Activated gamma-delta T cell treated with Interleukin-2 at 50 U/mL for 16 hours (primary cell): ENCODE data around the gene RGCC.
"Not testable (repeated sequence)": the region's sequence is repeated elsewhere in the genome, so short reads cannot be mapped to it uniquely, and the experiment has no call there.

ENCODE experiments used
- DNase-seq: peaks from one replicate; pipeline ENCODE4 v3.0.0-alpha.2; 2020

RGCC gene

GRCh38 chr13:41456768-41457588 lies at the start of gene RGCC:
Gene RGCC, plus strand, starts transcription at chr13:41457550. Its CDS starts 158 bp downstream, at chr13:41457708.
- DNase-seq = peak; percentile 83

DNA sequence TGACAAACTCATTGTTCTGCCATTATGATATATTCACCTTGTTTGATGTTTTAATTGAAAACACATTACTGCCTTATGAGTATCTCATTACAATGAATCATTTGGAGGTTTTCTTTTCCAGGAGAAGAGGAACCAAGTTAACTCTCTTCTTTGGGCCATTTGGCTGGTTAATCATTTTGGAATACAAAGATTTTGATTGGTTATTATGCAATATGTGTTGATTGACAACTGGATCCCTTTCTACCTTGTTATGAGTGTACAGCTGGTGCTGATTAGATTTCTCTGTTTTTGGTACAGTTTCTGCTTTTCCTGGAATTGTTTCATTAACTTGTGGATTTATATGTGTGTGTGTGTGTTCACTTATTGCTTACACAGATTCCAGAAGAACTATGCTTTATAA lies 49.2 kb upstream of the RGCC start:
- no peak for DNase-seq

GRCh38 chr13:41408746-41409145 lies 48.6 kb upstream of the RGCC start:
- DNase-seq = no peak

- no peak for DNase-seq
Measured at GRCh38 chr13:41409611-41410010, 47.7 kb upstream of the RGCC start.

DNA sequence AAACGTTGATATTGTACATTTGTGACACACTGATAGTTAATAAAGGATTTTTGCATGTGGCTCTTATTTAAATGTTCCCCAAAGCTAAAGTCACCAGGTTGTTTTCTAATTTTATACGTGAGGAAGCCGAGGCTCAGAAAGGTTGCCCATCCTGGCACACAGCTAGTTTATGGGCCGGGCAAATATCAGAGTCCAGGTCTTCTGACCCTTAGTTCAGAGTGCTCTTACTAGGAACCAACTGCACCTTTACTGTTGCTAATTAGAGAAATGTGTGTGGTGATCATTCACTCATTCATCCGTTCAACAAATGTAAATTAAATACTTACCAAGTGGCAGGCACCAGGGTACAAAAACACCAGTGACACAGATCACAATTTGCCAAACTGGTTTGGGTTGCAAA lies 46.3 kb upstream of the RGCC start:
- DNase-seq = no peak

- no peak for DNase-seq
Measured at GRCh38 chr13:41411522-41411921, 45.8 kb upstream of the RGCC start.

GRCh38 chr13:41413872-41414271 lies 43.5 kb upstream of the RGCC start:
- DNase-seq = no peak

DNA sequence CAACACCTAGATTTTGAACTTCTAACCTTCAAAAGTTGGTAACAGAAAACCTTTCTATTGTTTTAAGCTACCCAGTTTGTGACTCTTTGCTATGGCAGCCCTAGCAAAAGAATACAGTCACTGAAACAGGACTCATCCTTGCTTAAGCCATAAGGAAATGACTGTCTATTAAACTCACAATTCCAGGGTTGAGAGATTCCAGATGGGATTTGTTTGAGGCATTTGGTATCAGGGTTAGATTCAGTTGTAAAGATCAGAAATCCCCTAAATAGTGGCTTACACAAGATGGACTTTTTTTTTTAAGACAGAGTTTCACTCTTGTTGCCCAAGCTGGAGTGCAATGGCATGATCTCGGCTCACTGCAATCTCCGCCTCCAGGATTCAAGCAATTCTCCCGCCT lies 41.1 kb upstream of the RGCC start:
- no peak for DNase-seq

- DNase-seq = no peak
Measured at GRCh38 chr13:41418027-41418426, 39.3 kb upstream of the RGCC start.

DNA sequence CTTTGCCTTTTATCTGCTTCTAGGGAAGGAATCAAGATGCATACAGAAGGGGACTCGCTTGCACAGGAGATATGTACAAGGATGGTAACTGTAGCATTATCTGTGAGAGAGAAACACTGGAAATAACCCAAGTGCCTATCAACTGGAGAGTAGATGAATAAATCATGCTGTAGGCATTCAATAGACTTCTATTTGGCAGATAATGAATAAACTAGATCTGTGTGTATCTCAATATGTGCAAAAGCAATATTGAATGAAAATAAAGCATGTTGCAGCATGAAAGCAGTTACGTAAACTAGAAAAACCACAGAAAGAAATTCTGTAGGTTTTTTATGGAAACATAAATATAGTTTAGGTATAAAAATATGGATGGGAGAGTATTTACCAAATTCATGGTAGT lies 38.6 kb upstream of the RGCC start:
- DNase-seq = no peak

- no peak for DNase-seq
Measured at GRCh38 chr13:41419206-41419605, 38.1 kb upstream of the RGCC start.

GRCh38 chr13:41420146-41420545 lies 37.2 kb upstream of the RGCC start:
- DNase-seq = no peak

DNA sequence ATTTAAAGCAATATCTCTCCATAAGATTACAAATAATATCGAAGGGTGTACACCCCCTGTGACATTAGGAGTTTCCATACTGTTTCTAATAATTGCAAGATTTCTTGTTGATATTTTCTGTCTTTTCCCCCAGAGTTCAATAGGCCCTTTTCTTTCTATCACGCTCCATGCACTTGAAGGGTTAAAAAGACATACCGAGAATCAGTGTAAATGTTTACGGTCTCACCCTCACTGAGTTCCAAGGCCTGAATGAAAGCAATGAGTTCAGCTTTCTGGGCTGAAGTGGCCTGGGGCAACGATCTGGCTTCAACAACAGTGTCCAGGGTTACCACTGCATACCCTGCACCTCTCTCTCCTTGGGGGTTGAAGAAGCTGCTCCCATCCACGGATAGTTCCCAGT lies 36.0 kb upstream of the RGCC start:
- not testable (repeated sequence) for DNase-seq

DNA sequence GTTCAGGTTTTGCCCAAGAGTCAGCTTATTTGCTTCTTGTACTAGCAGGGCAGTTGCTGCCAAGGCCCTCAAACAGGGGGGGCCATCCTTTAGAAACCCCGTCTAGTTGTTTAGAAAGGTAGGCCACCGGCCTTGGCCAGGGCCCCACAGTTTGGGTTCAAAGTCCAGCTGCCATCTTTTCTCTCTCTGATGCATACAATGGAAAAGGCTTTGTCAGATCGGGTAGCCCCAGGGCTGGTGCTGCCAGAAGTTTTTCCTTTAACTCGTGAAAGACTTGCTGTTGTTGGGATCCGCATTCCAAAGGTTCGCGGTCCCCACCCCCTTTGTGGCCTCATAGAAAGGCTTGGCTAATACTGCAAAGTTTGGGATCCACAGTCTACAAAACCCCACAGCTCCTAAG lies 35.4 kb upstream of the RGCC start:
- DNase-seq = not testable (repeated sequence)

DNA sequence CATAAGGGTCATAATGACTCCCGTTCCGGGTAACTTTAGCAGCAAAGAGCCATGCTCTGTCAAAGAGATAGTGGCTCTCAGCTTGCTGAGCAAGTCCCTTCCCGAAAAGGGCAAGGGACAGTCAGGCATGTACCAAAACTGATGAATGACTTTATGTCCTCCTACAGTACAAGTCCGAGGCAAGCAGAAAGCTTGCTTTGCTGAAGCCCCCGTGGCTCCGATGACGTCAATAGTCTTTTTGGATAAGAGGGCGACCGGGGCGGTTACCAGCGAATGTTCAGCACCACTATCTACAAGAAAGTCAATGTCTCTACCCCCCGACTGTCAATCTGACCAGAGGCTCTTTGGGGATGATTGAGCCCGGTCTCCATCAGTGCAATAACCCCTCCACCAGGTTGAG lies 34.1 kb upstream of the RGCC start:
- DNase-seq = not testable (repeated sequence)

DNA sequence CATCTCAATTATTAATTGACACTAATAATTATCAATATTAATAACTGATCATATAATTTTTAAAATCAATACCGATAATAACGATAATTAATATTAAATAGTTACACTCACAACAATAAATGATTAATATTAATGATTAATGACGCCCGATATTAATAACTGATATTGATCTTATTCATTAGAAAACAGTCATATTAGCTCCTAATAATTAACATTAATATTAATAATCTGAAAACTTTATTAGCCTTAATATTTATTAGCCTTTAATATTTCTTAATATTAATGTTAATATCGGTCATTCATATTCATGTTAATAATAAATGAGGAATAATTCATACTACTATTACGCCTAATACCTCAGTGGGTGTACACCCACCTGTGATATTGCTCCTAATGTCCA lies 32.7 kb upstream of the RGCC start:
- DNase-seq = not testable (repeated sequence)

GRCh38 chr13:41426047-41426446 lies 31.3 kb upstream of the RGCC start:
- DNase-seq = no peak

- no peak for DNase-seq
Measured at GRCh38 chr13:41427666-41428065, 29.7 kb upstream of the RGCC start.

DNA sequence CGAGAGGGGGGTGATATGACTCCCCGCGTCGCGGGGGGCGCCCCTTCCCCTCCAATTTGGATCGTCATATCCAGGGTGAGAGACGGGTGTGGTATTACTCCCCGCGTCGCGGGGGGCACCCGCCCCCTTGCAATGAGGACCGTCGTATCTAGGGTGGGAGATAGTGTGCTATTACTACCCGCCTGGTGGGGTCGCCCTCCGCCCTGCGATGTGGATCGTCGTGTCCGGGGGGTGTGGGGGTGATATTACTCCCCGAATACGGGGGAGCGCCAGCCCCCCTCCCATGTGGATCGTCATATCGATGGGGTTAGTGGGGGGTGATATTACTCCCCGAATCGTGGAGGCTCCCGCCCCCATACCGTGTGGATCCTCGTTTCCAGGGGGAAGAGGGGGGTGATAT lies 29.2 kb upstream of the RGCC start:
- DNase-seq = peak; percentile 52

- not testable (repeated sequence) for DNase-seq
Measured at GRCh38 chr13:41434030-41434429, 23.3 kb upstream of the RGCC start.

- no peak for DNase-seq
Measured at GRCh38 chr13:41434831-41435520, 22.4 kb upstream of the RGCC start.

- DNase-seq = no peak
Measured at GRCh38 chr13:41443969-41444368, 13.4 kb upstream of the RGCC start.

GRCh38 chr13:41452462-41452861 lies 4.9 kb upstream of the RGCC start:
- DNase-seq = no peak

DNA sequence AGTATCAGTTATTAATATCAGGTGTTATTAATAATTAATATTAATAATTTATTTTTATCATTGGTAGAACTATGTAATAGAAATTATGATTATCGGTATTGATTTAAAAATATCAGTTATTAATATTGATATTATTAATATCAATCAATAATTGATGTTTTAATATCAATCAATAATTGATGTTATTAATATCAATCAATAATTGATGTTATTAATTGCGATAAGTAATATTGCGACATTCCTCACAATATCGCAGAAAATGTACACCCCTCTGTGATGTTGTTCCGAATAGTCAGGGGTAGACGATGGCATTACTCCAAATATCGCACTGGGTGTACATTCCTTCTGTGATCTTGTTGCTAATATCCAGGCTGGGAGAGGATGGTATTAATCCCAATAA lies 3.7 kb upstream of the RGCC start:
- DNase-seq = no peak

- DNase-seq = no peak
Measured at GRCh38 chr13:41454170-41454569, 3.2 kb upstream of the RGCC start.
